Measurements from ENCODE around the gene FER1L5. TPM values are rescaled to one million over a fixed set of nuclear protein-coding genes. Genes with fewer than 3 reads are reported as not detected.
A peak's percentile ranks its signal among the peaks of the same experiment; 100 is the strongest.
"Not testable (repeated sequence)": the region's sequence is repeated elsewhere in the genome, so short reads cannot be mapped to it uniquely, and the experiment has no call there.

Gene FER1L5
- total and polyA plus RNA-seq, 9 donors = 0.17 to 3.9 (median 1.1) TPM

GRCh38 chr2:96636551-96637171 is 5.9 kb upstream of the FER1L5 start:
- Histone ChIP-seq H3K4me3 (ENCODE audit: low read length) (peak overlapping the region; percentile 94), H3K36me3 (ENCODE audit: control insufficient read depth, insufficient read depth, low read length) (peaks cover 29% of the 10 kb centered on the region), H3K9me3 (replicated peaks; ENCODE audit: control insufficient read depth, low read depth, low read length) (no peaks in the 10 kb centered on the region), H3K4me1 (ENCODE audit: control insufficient read depth, insufficient read depth, low read length) (peaks cover 12% of the 10 kb centered on the region), H3K27me3 (ENCODE audit: control insufficient read depth, insufficient read depth, low read length) (no peaks in the 10 kb centered on the region), H3K27ac (ENCODE audit: low read length) (peak overlapping the region; percentile 90)
- DNase-seq = no peak
- WGBS (ENCODE audit: insufficient coverage) = 82% methylated on average over 5 of the region's 14 CpGs

- H3K4me1 ChIP-seq (ENCODE audit: control insufficient read depth, insufficient read depth, low read length) = peaks cover 14% of the 10 kb centered on the region
- WGBS (ENCODE audit: insufficient coverage) = under 1% methylated on average over 39 of the region's 50 CpGs
- peak overlapping the region; percentile 90 for H3K27ac ChIP-seq (ENCODE audit: low read length)
- H3K36me3 ChIP-seq (ENCODE audit: control insufficient read depth, insufficient read depth, low read length) = peaks cover 25% of the 10 kb centered on the region
- no peaks in the 10 kb centered on the region for H3K9me3 ChIP-seq (replicated peaks; ENCODE audit: control insufficient read depth, low read depth, low read length)
- peak; percentile 94 for DNase-seq
- H3K4me3 ChIP-seq (ENCODE audit: low read length) = peak overlapping the region; percentile 94
- no peaks in the 10 kb centered on the region for H3K27me3 ChIP-seq (ENCODE audit: control insufficient read depth, insufficient read depth, low read length)
Observed at GRCh38 chr2:96637385-96638143, 5.0 kb upstream of the FER1L5 start.

GRCh38 chr2:96638144-96639121 is 4.1 kb upstream of the FER1L5 start, which contains the start of gene KANSL3:
Gene KANSL3, minus strand, starts transcription at chr2:96638312. Its CDS starts 1,177 bp downstream, at chr2:96637135.
- H3K27ac ChIP-seq (ENCODE audit: low read length) = peak within 1 kb of the TSS; percentile 90
- H3K36me3 ChIP-seq (ENCODE audit: control insufficient read depth, insufficient read depth, low read length) = peaks cover 19% of the 10 kb centered on the region
- H3K4me3 ChIP-seq (ENCODE audit: low read length) = peak within 1 kb of the TSS; percentile 94
- H3K4me1 ChIP-seq (ENCODE audit: control insufficient read depth, insufficient read depth, low read length) = peaks cover 16% of the 10 kb centered on the region
- DNase-seq = peak; percentile 98
- 1% methylated on average over 59 of the region's 67 CpGs for WGBS (ENCODE audit: insufficient coverage)
- H3K27me3 ChIP-seq (ENCODE audit: control insufficient read depth, insufficient read depth, low read length) = no peaks in the 10 kb centered on the region
- no peaks in the 10 kb centered on the region for H3K9me3 ChIP-seq (replicated peaks; ENCODE audit: control insufficient read depth, low read depth, low read length)

GRCh38 chr2:96647681-96648080 is 5.1 kb downstream of the FER1L5 start:
- no peak overlapping the region for H3K4me3 ChIP-seq (ENCODE audit: low read length)
- H3K36me3 ChIP-seq (ENCODE audit: control insufficient read depth, insufficient read depth, low read length) = no peaks in the 10 kb centered on the region
- no peaks in the 10 kb centered on the region for H3K9me3 ChIP-seq (replicated peaks; ENCODE audit: control insufficient read depth, low read depth, low read length)
- H3K27me3 ChIP-seq (ENCODE audit: control insufficient read depth, insufficient read depth, low read length) = no peaks in the 10 kb centered on the region
- 76% methylated on average over 6 of the region's 6 CpGs for WGBS (ENCODE audit: insufficient coverage)
- H3K4me1 ChIP-seq (ENCODE audit: control insufficient read depth, insufficient read depth, low read length) = peaks cover under 1% of the 10 kb centered on the region
- no peak overlapping the region for H3K27ac ChIP-seq (ENCODE audit: low read length)
- DNase-seq = no peak

- Histone ChIP-seq H3K36me3 (ENCODE audit: control insufficient read depth, insufficient read depth, low read length) (no peaks in the 10 kb centered on the region), H3K27me3 (ENCODE audit: control insufficient read depth, insufficient read depth, low read length) (no peaks in the 10 kb centered on the region), H3K9me3 (replicated peaks; ENCODE audit: control insufficient read depth, low read depth, low read length) (no peaks in the 10 kb centered on the region), H3K4me3 (ENCODE audit: low read length) (no peak overlapping the region), H3K4me1 (ENCODE audit: control insufficient read depth, insufficient read depth, low read length) (no peaks in the 10 kb centered on the region), H3K27ac (ENCODE audit: low read length) (no peak overlapping the region)
- 93% methylated on average over 6 of the region's 7 CpGs for WGBS (ENCODE audit: insufficient coverage)
- DNase-seq = no peak
Observed at GRCh38 chr2:96648306-96648930, 5.9 kb downstream of the FER1L5 start.

- Histone ChIP-seq H3K36me3 (ENCODE audit: control insufficient read depth, insufficient read depth, low read length) (no peaks in the 10 kb centered on the region), H3K9me3 (replicated peaks; ENCODE audit: control insufficient read depth, low read depth, low read length) (no peaks in the 10 kb centered on the region), H3K27ac (ENCODE audit: low read length) (no peak overlapping the region), H3K4me3 (ENCODE audit: low read length) (no peak overlapping the region), H3K4me1 (ENCODE audit: control insufficient read depth, insufficient read depth, low read length) (no peaks in the 10 kb centered on the region), H3K27me3 (ENCODE audit: control insufficient read depth, insufficient read depth, low read length) (no peaks in the 10 kb centered on the region)
- WGBS (ENCODE audit: insufficient coverage) = 83% methylated on average over 1 of the region's 1 CpG
- DNase-seq = no peak
Observed at GRCh38 chr2:96649342-96649741, 6.8 kb downstream of the FER1L5 start.

- no peak overlapping the region for H3K27ac ChIP-seq (ENCODE audit: low read length)
- 94% methylated on average over 7 of the region's 8 CpGs for WGBS (ENCODE audit: insufficient coverage)
- H3K27me3 ChIP-seq (ENCODE audit: control insufficient read depth, insufficient read depth, low read length) = no peaks in the 10 kb centered on the region
- no peaks in the 10 kb centered on the region for H3K4me1 ChIP-seq (ENCODE audit: control insufficient read depth, insufficient read depth, low read length)
- no peak overlapping the region for H3K4me3 ChIP-seq (ENCODE audit: low read length)
- no peaks in the 10 kb centered on the region for H3K36me3 ChIP-seq (ENCODE audit: control insufficient read depth, insufficient read depth, low read length)
- DNase-seq = no peak
- H3K9me3 ChIP-seq (replicated peaks; ENCODE audit: control insufficient read depth, low read depth, low read length) = no peaks in the 10 kb centered on the region
Observed at GRCh38 chr2:96651793-96652192, 9.2 kb downstream of the FER1L5 start.

GRCh38 chr2:96654791-96655190 is 12.2 kb downstream of the FER1L5 start:
- not testable (repeated sequence) for DNase-seq; H3K36me3 ChIP-seq (ENCODE audit: control insufficient read depth, insufficient read depth, low read length); H3K27me3 ChIP-seq (ENCODE audit: control insufficient read depth, insufficient read depth, low read length); H3K4me1 ChIP-seq (ENCODE audit: control insufficient read depth, insufficient read depth, low read length); H3K4me3 ChIP-seq (ENCODE audit: low read length); H3K27ac ChIP-seq (ENCODE audit: low read length); H3K9me3 ChIP-seq (replicated peaks; ENCODE audit: control insufficient read depth, low read depth, low read length)
- WGBS (ENCODE audit: insufficient coverage) = no CpG with 5 or more reads among the region's 7 CpGs

GRCh38 chr2:96655526-96655925 is 13.0 kb downstream of the FER1L5 start:
- Histone ChIP-seq H3K4me3 (ENCODE audit: low read length) (no peak overlapping the region), H3K9me3 (replicated peaks; ENCODE audit: control insufficient read depth, low read depth, low read length) (no peaks in the 10 kb centered on the region), H3K4me1 (ENCODE audit: control insufficient read depth, insufficient read depth, low read length) (no peaks in the 10 kb centered on the region), H3K27ac (ENCODE audit: low read length) (no peak overlapping the region), H3K36me3 (ENCODE audit: control insufficient read depth, insufficient read depth, low read length) (no peaks in the 10 kb centered on the region), H3K27me3 (ENCODE audit: control insufficient read depth, insufficient read depth, low read length) (no peaks in the 10 kb centered on the region)
- 87% methylated on average over 5 of the region's 6 CpGs for WGBS (ENCODE audit: insufficient coverage)
- no peak for DNase-seq
